ENCODE measurements around the gene UMOD.

UMOD gene

GRCh38 chr16:20383106-20384029, 30.9 kb upstream of the UMOD start:
- Mint-ChIP-seq H3K4me3 (no peak overlapping the region), H3K27me3 (peaks cover 14% of the 10 kb centered on the region), H3K9me3 (ENCODE audit: low read depth) (no peaks in the 10 kb centered on the region), H3K27ac (no peak overlapping the region), H3K36me3 (no peaks in the 10 kb centered on the region), H3K4me1 (ENCODE audit: low read depth) (no peaks in the 10 kb centered on the region)

GRCh38 chr16:20382202-20382948, 29.9 kb upstream of the UMOD start:
- H3K27ac Mint-ChIP-seq = no peak overlapping the region
- H3K4me1 Mint-ChIP-seq (ENCODE audit: low read depth) = no peaks in the 10 kb centered on the region
- no peaks in the 10 kb centered on the region for H3K9me3 Mint-ChIP-seq (ENCODE audit: low read depth)
- peaks cover 12% of the 10 kb centered on the region for H3K27me3 Mint-ChIP-seq
- no peaks in the 10 kb centered on the region for H3K36me3 Mint-ChIP-seq
- H3K4me3 Mint-ChIP-seq = no peak overlapping the region

GRCh38 chr16:20380782-20381181, 28.3 kb upstream of the UMOD start:
- Mint-ChIP-seq H3K9me3 (ENCODE audit: low read depth) (no peaks in the 10 kb centered on the region), H3K27ac (no peak overlapping the region)

GRCh38 chr16:20377181-20377580, 24.7 kb upstream of the UMOD start:
- Mint-ChIP-seq H3K27ac (no peak overlapping the region), H3K9me3 (ENCODE audit: low read depth) (no peaks in the 10 kb centered on the region), H3K36me3 (no peaks in the 10 kb centered on the region), H3K4me1 (ENCODE audit: low read depth) (no peaks in the 10 kb centered on the region), H3K4me3 (no peak overlapping the region), H3K27me3 (peaks cover 5% of the 10 kb centered on the region)

More at GRCh38 chr16:20380782-20381181, 28.3 kb upstream of the UMOD start:
- Mint-ChIP-seq H3K36me3 (no peaks in the 10 kb centered on the region), H3K27me3 (peaks cover 5% of the 10 kb centered on the region), H3K4me3 (no peak overlapping the region), H3K4me1 (ENCODE audit: low read depth) (no peaks in the 10 kb centered on the region)

GRCh38 chr16:20372701-20373100, 20.2 kb upstream of the UMOD start:
- Mint-ChIP-seq H3K27me3 (peaks cover 6% of the 10 kb centered on the region), H3K36me3 (no peaks in the 10 kb centered on the region), H3K27ac (no peak overlapping the region), H3K4me1 (ENCODE audit: low read depth) (no peaks in the 10 kb centered on the region), H3K9me3 (ENCODE audit: low read depth) (no peaks in the 10 kb centered on the region), H3K4me3 (no peak overlapping the region)

GRCh38 chr16:20369452-20370054, 17.0 kb upstream of the UMOD start:
- Mint-ChIP-seq H3K27ac (no peak overlapping the region), H3K9me3 (ENCODE audit: low read depth) (no peaks in the 10 kb centered on the region), H3K4me3 (no peak overlapping the region), H3K27me3 (peaks cover 8% of the 10 kb centered on the region), H3K36me3 (no peaks in the 10 kb centered on the region), H3K4me1 (ENCODE audit: low read depth) (no peaks in the 10 kb centered on the region)

GRCh38 chr16:20364051-20364450, 11.5 kb upstream of the UMOD start:
- Mint-ChIP-seq H3K27ac (no peak overlapping the region), H3K4me3 (no peak overlapping the region), H3K4me1 (ENCODE audit: low read depth) (no peaks in the 10 kb centered on the region), H3K27me3 (peaks cover 11% of the 10 kb centered on the region), H3K36me3 (no peaks in the 10 kb centered on the region), H3K9me3 (ENCODE audit: low read depth) (no peaks in the 10 kb centered on the region)

- H3K4me1 Mint-ChIP-seq (ENCODE audit: low read depth) = no peaks in the 10 kb centered on the region
- no peaks in the 10 kb centered on the region for H3K36me3 Mint-ChIP-seq
- H3K27me3 Mint-ChIP-seq = peaks cover 11% of the 10 kb centered on the region
- no peaks in the 10 kb centered on the region for H3K9me3 Mint-ChIP-seq (ENCODE audit: low read depth)
- no peak overlapping the region for H3K4me3 Mint-ChIP-seq
- no peak overlapping the region for H3K27ac Mint-ChIP-seq
These were observed 10.7 kb upstream of the UMOD start for GRCh38 chr16:20363191-20363590.

- peaks cover 11% of the 10 kb centered on the region for H3K27me3 Mint-ChIP-seq
- H3K4me1 Mint-ChIP-seq (ENCODE audit: low read depth) = no peaks in the 10 kb centered on the region
- H3K9me3 Mint-ChIP-seq (ENCODE audit: low read depth) = no peaks in the 10 kb centered on the region
- no peak overlapping the region for H3K4me3 Mint-ChIP-seq
- H3K27ac Mint-ChIP-seq = no peak overlapping the region
- H3K36me3 Mint-ChIP-seq = no peaks in the 10 kb centered on the region
These were observed 7.5 kb upstream of the UMOD start for GRCh38 chr16:20359997-20360396.

- Mint-ChIP-seq H3K27me3 (peaks cover 14% of the 10 kb centered on the region), H3K4me3 (no peak overlapping the region), H3K4me1 (ENCODE audit: low read depth) (no peaks in the 10 kb centered on the region), H3K36me3 (no peaks in the 10 kb centered on the region), H3K9me3 (ENCODE audit: low read depth) (no peaks in the 10 kb centered on the region), H3K27ac (no peak overlapping the region)
These were observed 2.7 kb upstream of the UMOD start for GRCh38 chr16:20355114-20355782.

- Mint-ChIP-seq H3K9me3 (ENCODE audit: low read depth) (no peaks in the 10 kb centered on the region), H3K4me3 (no peak overlapping the region), H3K27ac (no peak overlapping the region), H3K27me3 (peaks cover 14% of the 10 kb centered on the region), H3K4me1 (ENCODE audit: low read depth) (no peaks in the 10 kb centered on the region), H3K36me3 (no peaks in the 10 kb centered on the region)
These were observed 864 bp upstream of the UMOD start for GRCh38 chr16:20353379-20353778.

- H3K27me3 Mint-ChIP-seq = peaks cover 8% of the 10 kb centered on the region
- H3K9me3 Mint-ChIP-seq (ENCODE audit: low read depth) = no peaks in the 10 kb centered on the region
- no peaks in the 10 kb centered on the region for H3K4me1 Mint-ChIP-seq (ENCODE audit: low read depth)
- no peak overlapping the region for H3K27ac Mint-ChIP-seq
- H3K36me3 Mint-ChIP-seq = no peaks in the 10 kb centered on the region
- no peak overlapping the region for H3K4me3 Mint-ChIP-seq
These were observed 2.9 kb downstream of the UMOD start for GRCh38 chr16:20349615-20350014.

GRCh38 chr16:20348365-20349185, 3.9 kb downstream of the UMOD start:
- H3K9me3 Mint-ChIP-seq (ENCODE audit: low read depth) = no peaks in the 10 kb centered on the region
- H3K4me1 Mint-ChIP-seq (ENCODE audit: low read depth) = no peaks in the 10 kb centered on the region
- no peak overlapping the region for H3K27ac Mint-ChIP-seq
- H3K4me3 Mint-ChIP-seq = no peak overlapping the region
- H3K27me3 Mint-ChIP-seq = peaks cover 6% of the 10 kb centered on the region
- H3K36me3 Mint-ChIP-seq = no peaks in the 10 kb centered on the region
